ENCODE results near the gene CFAP161. TPM values are rescaled to one million over a fixed set of nuclear protein-coding genes. Genes with fewer than 3 reads are reported as not detected.

The CFAP161 gene
- total and polyA plus RNA-seq, 9 donors = 0.15 to 6.0 (median 0.58) TPM; not detected in 1

- no peak for DNase-seq
- Histone ChIP-seq H3K4me3 (no peak overlapping the region), H3K27ac (no peak overlapping the region), H3K9me3 (no peaks in the 10 kb centered on the region), H3K27me3 (no peaks in the 10 kb centered on the region), H3K36me3 (no peaks in the 10 kb centered on the region), H3K4me1 (ENCODE audit: insufficient read depth) (peaks cover 1% of the 10 kb centered on the region)
- no peak for TF ChIP-seq CTCF (IDR thresholded peaks at IDR 0.05)
- TF ChIP-seq EP300 (IDR thresholded peaks at IDR 0.05) = no peak
- no peak for TF ChIP-seq POLR2A (IDR thresholded peaks at IDR 0.05)
- 77 to 82% (median 81%) methylated on average over 10 of the region's 10 CpGs for WGBS, 3 donors
- intact Hi-C loops (cut with DNase I) = no loop called here
Observed at GRCh38 chr15:81097116-81097889, 36.8 kb upstream of the CFAP161 start.

GRCh38 chr15:81097890-81098280 is 36.2 kb upstream of the CFAP161 start:
- no peaks in the 10 kb centered on the region for H3K36me3 ChIP-seq
- DNase-seq = no peak
- TF ChIP-seq EP300 (IDR thresholded peaks at IDR 0.05) = no peak
- TF ChIP-seq POLR2A (IDR thresholded peaks at IDR 0.05) = no peak
- no peak for TF ChIP-seq CTCF (IDR thresholded peaks at IDR 0.05)
- H3K9me3 ChIP-seq = no peaks in the 10 kb centered on the region
- no peaks in the 10 kb centered on the region for H3K27me3 ChIP-seq
- peaks cover 1% of the 10 kb centered on the region for H3K4me1 ChIP-seq (ENCODE audit: insufficient read depth)
- 76 to 84% (median 84%) methylated on average over 5 of the region's 5 CpGs for WGBS, 3 donors
- no peak overlapping the region for H3K27ac ChIP-seq
- intact Hi-C loops (cut with DNase I) = no loop called here
- H3K4me3 ChIP-seq = no peak overlapping the region

- intact Hi-C loops (cut with DNase I) = no loop called here
- 70 to 73% (median 73%) methylated on average over 4 of the region's 4 CpGs for WGBS, 3 donors
- Histone ChIP-seq H3K36me3 (no peaks in the 10 kb centered on the region), H3K27me3 (no peaks in the 10 kb centered on the region), H3K9me3 (no peaks in the 10 kb centered on the region), H3K4me1 (ENCODE audit: insufficient read depth) (peaks cover 1% of the 10 kb centered on the region), H3K4me3 (no peak overlapping the region), H3K27ac (no peak overlapping the region)
- TF ChIP-seq CTCF (IDR thresholded peaks at IDR 0.05) (no peak), POLR2A (IDR thresholded peaks at IDR 0.05) (no peak), EP300 (IDR thresholded peaks at IDR 0.05) (no peak)
- DNase-seq = no peak
Observed at GRCh38 chr15:81098349-81098748, 35.7 kb upstream of the CFAP161 start.

GRCh38 chr15:81098861-81099651 is 35.0 kb upstream of the CFAP161 start:
- no peak for TF ChIP-seq POLR2A (IDR thresholded peaks at IDR 0.05)
- TF ChIP-seq EP300 (IDR thresholded peaks at IDR 0.05) = no peak
- no peak for TF ChIP-seq CTCF (IDR thresholded peaks at IDR 0.05)
- H3K4me3 ChIP-seq = no peak overlapping the region
- H3K27ac ChIP-seq = no peak overlapping the region
- H3K36me3 ChIP-seq = no peaks in the 10 kb centered on the region
- peak in 1 of 5 donors; percentile 43 for DNase-seq
- H3K27me3 ChIP-seq = no peaks in the 10 kb centered on the region
- H3K4me1 ChIP-seq (ENCODE audit: insufficient read depth) = peaks cover 1% of the 10 kb centered on the region
- no peaks in the 10 kb centered on the region for H3K9me3 ChIP-seq
- intact Hi-C loops (cut with DNase I) = no loop called here
- 43 to 49% (median 44%) methylated on average over 13 of the region's 13 CpGs for WGBS, 3 donors

Measured in ovary (tissue), 9 donors.